SK-N-MC (cell line): ENCODE measurements around the gene FAIM2.

Source experiments
- DNase-seq: peaks from one replicate; pipeline ENCODE4 v3.0.0-alpha.2; 2011; ENCODE audit warnings: low read depth, low spot score
- H3K27ac ChIP-seq: fragments of 200-600 bp; sonication (generic); 2 replicates; pipeline ENCODE4 v1.5.1; 2016; ENCODE audit warnings: mixed run types
- H3K36me3 ChIP-seq: fragments of 200-600 bp; sonication (generic); 2 replicates; pipeline ENCODE4 v1.6.1; 2017; ENCODE audit warnings: antibody characterized with exemption, low read length, mixed read lengths; ENCODE audit not compliant: insufficient read depth
- H3K4me3 ChIP-seq: fragments of 200-600 bp; sonication (generic); 2 replicates; pipeline ENCODE4 v1.5.1; 2016
- H3K9ac ChIP-seq: fragments of 200-600 bp; sonication (generic); 2 replicates; pipeline ENCODE4 v1.8.0; 2017; ENCODE audit warnings: mixed run types, mixed read lengths; ENCODE audit not compliant: insufficient read length
- H3K9me3 ChIP-seq: fragments of 200-600 bp; sonication (generic); 2 replicates; pipeline ENCODE4 v1.6.1; 2017; ENCODE audit warnings: low read depth, mild to moderate bottlenecking, antibody characterized with exemption, low read length, moderate library complexity, mixed read lengths
- EZH2 ChIP-seq: fragments of 200-600 bp; sonication (generic); IDR thresholded peaks from one replicate; pipeline ENCODE4 v1.6.1; 2017; ENCODE audit warnings: antibody characterized with exemption
- FOXP2 ChIP-seq: optimal IDR thresholded peaks from 2 replicates; pipeline ENCODE3; 2011; ENCODE audit warnings: mild to moderate bottlenecking, moderate library complexity; ENCODE audit not compliant: insufficient read depth; ENCODE audit errors: extremely low read length, control extremely low read depth
- POLR2AphosphoS5 ChIP-seq: IDR thresholded peaks from 2 replicates; pipeline ENCODE4 v1.6.1; 2012; ENCODE audit warnings: mild to moderate bottlenecking, low read depth, low read length, borderline replicate concordance

The FAIM2 gene

GRCh38 chr12:49917166-49917787, 13.6 kb upstream of the FAIM2 start:
- no peak for TF ChIP-seq FOXP2
- no peak for TF ChIP-seq POLR2AphosphoS5
- TF ChIP-seq EZH2 = no peak
- Histone ChIP-seq H3K9me3 (no peaks in the 10 kb centered on the region), H3K36me3 (no peaks in the 10 kb centered on the region), H3K27ac (no peak overlapping the region), H3K9ac (no peak overlapping the region), H3K4me3 (0 out of 2 replicates have a peak overlapping the region, but pooled peaks have one; percentile 16)
- no peak for DNase-seq

- Histone ChIP-seq H3K4me3 (no peak overlapping the region), H3K9me3 (no peaks in the 10 kb centered on the region), H3K36me3 (no peaks in the 10 kb centered on the region), H3K27ac (no peak overlapping the region), H3K9ac (no peak overlapping the region)
- no peak for DNase-seq
- no peak for TF ChIP-seq FOXP2
- no peak for TF ChIP-seq EZH2
Observed at GRCh38 chr12:49916129-49916919, 12.6 kb upstream of the FAIM2 start.

GRCh38 chr12:49912345-49913255, 8.9 kb upstream of the FAIM2 start:
- Histone ChIP-seq H3K27ac (no peak overlapping the region), H3K36me3 (no peaks in the 10 kb centered on the region), H3K9me3 (no peaks in the 10 kb centered on the region), H3K9ac (no peak overlapping the region), H3K4me3 (no peak overlapping the region)
- DNase-seq = no peak
- no peak for TF ChIP-seq POLR2AphosphoS5
- no peak for TF ChIP-seq EZH2
- TF ChIP-seq FOXP2 = no peak

GRCh38 chr12:49911213-49911605, 7.5 kb upstream of the FAIM2 start:
- Histone ChIP-seq H3K36me3 (no peaks in the 10 kb centered on the region), H3K9ac (no peak overlapping the region), H3K9me3 (no peaks in the 10 kb centered on the region), H3K4me3 (no peak overlapping the region), H3K27ac (no peak overlapping the region)
- TF ChIP-seq EZH2 (no peak), POLR2AphosphoS5 (no peak), FOXP2 (no peak)
- DNase-seq = no peak

DNA sequence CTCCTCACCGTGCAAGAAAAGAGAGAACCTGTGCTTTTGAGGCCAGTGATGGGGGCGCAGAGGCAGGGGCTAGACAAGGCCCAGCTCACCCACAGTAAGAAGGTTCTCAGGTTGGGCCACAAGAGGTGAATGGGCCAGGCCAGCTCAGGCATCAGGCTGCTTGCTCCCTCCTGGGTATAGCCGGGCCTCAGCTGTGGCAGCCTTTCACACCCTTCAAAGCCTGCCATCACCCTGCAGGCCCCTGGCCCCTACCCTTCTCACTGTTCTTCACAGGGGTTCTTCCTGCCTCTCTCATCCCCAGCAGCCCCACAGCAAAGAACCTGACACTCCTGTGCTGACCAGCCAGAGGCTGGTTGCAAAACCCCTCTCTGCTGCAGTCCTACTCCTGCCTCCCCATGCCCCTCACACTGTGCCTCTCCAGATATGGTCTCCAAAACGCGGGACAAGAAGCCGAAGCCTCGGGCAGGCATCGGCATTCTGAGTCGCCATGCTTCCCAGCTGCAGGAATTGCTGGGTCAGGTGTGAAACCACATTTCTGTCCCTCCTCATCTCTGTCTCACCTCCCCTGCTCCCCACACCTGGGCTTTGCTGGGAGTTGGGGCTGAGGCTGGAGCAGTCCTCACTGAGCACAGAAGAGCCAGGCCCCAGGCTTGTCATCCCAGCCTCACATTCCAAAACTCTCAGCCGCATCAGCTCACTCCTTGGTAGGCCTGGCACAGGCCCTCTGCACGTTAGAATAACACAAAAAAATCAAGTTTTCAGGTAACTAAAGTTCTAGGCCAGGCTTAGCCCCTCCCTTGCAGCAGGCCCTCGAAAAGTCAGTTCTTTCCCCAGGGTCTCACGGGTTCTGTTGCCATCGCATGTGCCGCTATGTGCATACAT, 6.9 kb upstream of the FAIM2 start:
- no peak for DNase-seq
- Histone ChIP-seq H3K9ac (no peak overlapping the region), H3K9me3 (no peaks in the 10 kb centered on the region), H3K36me3 (no peaks in the 10 kb centered on the region), H3K4me3 (no peak overlapping the region), H3K27ac (no peak overlapping the region)
- no peak for TF ChIP-seq FOXP2
- no peak for TF ChIP-seq EZH2
- TF ChIP-seq POLR2AphosphoS5 = no peak

- DNase-seq = no peak
- Histone ChIP-seq H3K4me3 (no peak overlapping the region), H3K36me3 (no peaks in the 10 kb centered on the region), H3K9me3 (no peaks in the 10 kb centered on the region), H3K9ac (no peak overlapping the region), H3K27ac (no peak overlapping the region)
- TF ChIP-seq EZH2 (no peak), FOXP2 (no peak), POLR2AphosphoS5 (no peak)
Observed at GRCh38 chr12:49909826-49910225, 6.1 kb upstream of the FAIM2 start.

DNA sequence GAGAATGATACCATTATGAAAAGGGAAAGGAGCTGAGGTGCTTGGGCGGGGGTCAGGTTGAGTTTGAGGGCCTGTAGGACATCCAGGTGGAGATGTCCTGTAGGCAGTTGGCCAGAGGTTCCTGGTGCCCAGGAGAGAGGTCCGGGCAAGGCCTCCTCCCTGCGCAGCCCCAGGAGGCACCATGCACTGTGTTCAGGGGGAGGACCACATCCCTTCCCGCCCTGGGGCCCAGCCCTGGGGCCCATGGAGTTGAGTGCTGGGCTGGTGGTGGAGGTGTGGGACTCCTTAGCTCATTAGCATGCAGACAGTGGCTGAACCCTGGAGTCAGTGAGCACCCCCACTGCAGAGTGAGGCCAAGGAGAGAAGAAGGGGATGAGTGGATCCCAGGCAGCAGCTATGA, 5.7 kb upstream of the FAIM2 start:
- Histone ChIP-seq H3K4me3 (no peak overlapping the region), H3K36me3 (no peaks in the 10 kb centered on the region), H3K27ac (no peak overlapping the region), H3K9ac (no peak overlapping the region), H3K9me3 (no peaks in the 10 kb centered on the region)
- DNase-seq = no peak
- TF ChIP-seq FOXP2 (no peak), EZH2 (no peak), POLR2AphosphoS5 (no peak)
